Measurements from ENCODE around the gene RAB11A.
"Not testable (repeated sequence)": the region's sequence is repeated elsewhere in the genome, so short reads cannot be mapped to it uniquely, and the experiment has no call there.

Gene RAB11A

GRCh38 chr15:65863106-65863505 lies 6.2 kb upstream of the RAB11A start:
- peaks cover 4% of the 10 kb centered on the region for H3K4me1 ChIP-seq (ENCODE audit: insufficient read depth, low read length, poor library complexity, severe bottlenecking)
- H2AFZ ChIP-seq (ENCODE audit: low read length), result peak overlapping the region; percentile 76
- H3K79me2 ChIP-seq (ENCODE audit: insufficient read depth, low read length), result no peaks in the 10 kb centered on the region
- no peaks in the 10 kb centered on the region for H3K9me2 ChIP-seq (replicated peaks; ENCODE audit: low read depth, low read length)
- peak overlapping the region; percentile 54 for H3K4me3 ChIP-seq (ENCODE audit: low read length, poor library complexity, severe bottlenecking)
- H3K9me3 ChIP-seq (ENCODE audit: insufficient read depth, low read depth, low read length), result no peaks in the 10 kb centered on the region
- no peak overlapping the region for H3K9ac ChIP-seq (ENCODE audit: low read depth, low read length, poor library complexity, severe bottlenecking)
- H3K4me2 ChIP-seq (ENCODE audit: low read depth, low read length, poor library complexity, severe bottlenecking), result peak overlapping the region; percentile 72
- no peaks in the 10 kb centered on the region for H4K20me1 ChIP-seq (ENCODE audit: insufficient read depth, low read length, poor library complexity, severe bottlenecking)
- H3K27me3 ChIP-seq (ENCODE audit: insufficient read depth, low read length, poor library complexity, severe bottlenecking), result no peaks in the 10 kb centered on the region
- TF ChIP-seq EZH2phosphoT487 (IDR thresholded peaks at IDR 0.05; ENCODE audit: borderline replicate concordance) (no peak), CTCF (conservative IDR thresholded peaks at IDR 0.05; ENCODE audit: low read length) (no peak)
- H3F3A ChIP-seq (ENCODE audit: low read depth), result no peaks in the 10 kb centered on the region
- H3K36me3 ChIP-seq (ENCODE audit: insufficient read depth, low read length), result no peaks in the 10 kb centered on the region

- no peaks in the 10 kb centered on the region for H3K9me2 ChIP-seq (replicated peaks; ENCODE audit: low read depth, low read length)
Measured at GRCh38 chr15:65867244-65867643, 2.0 kb upstream of the RAB11A start.

GRCh38 chr15:65867933-65868332 lies 1.4 kb upstream of the RAB11A start:
- H3K79me2 ChIP-seq (ENCODE audit: insufficient read depth, low read length), result peaks cover 35% of the 10 kb centered on the region
- not testable (repeated sequence) for H3F3A ChIP-seq (ENCODE audit: low read depth); H3K9me2 ChIP-seq (replicated peaks; ENCODE audit: low read depth, low read length); H3K4me2 ChIP-seq (ENCODE audit: low read depth, low read length, poor library complexity, severe bottlenecking); H3K9ac ChIP-seq (ENCODE audit: low read depth, low read length, poor library complexity, severe bottlenecking); H3K27me3 ChIP-seq (ENCODE audit: insufficient read depth, low read length, poor library complexity, severe bottlenecking); H2AFZ ChIP-seq (ENCODE audit: low read length); H3K36me3 ChIP-seq (ENCODE audit: insufficient read depth, low read length); H3K4me3 ChIP-seq (ENCODE audit: low read length, poor library complexity, severe bottlenecking); H3K9me3 ChIP-seq (ENCODE audit: insufficient read depth, low read depth, low read length)
- peaks cover 30% of the 10 kb centered on the region for H4K20me1 ChIP-seq (ENCODE audit: insufficient read depth, low read length, poor library complexity, severe bottlenecking)
- peaks cover 19% of the 10 kb centered on the region for H3K4me1 ChIP-seq (ENCODE audit: insufficient read depth, low read length, poor library complexity, severe bottlenecking)

More at GRCh38 chr15:65867244-65867643, 2.0 kb upstream of the RAB11A start:
- peaks cover 15% of the 10 kb centered on the region for H3K4me1 ChIP-seq (ENCODE audit: insufficient read depth, low read length, poor library complexity, severe bottlenecking)
- H3K9ac ChIP-seq (ENCODE audit: low read depth, low read length, poor library complexity, severe bottlenecking), result no peak overlapping the region
- no peak overlapping the region for H3K4me2 ChIP-seq (ENCODE audit: low read depth, low read length, poor library complexity, severe bottlenecking)
- H3K4me3 ChIP-seq (ENCODE audit: low read length, poor library complexity, severe bottlenecking), result no peak overlapping the region
- H3K79me2 ChIP-seq (ENCODE audit: insufficient read depth, low read length), result peaks cover 28% of the 10 kb centered on the region
- no peaks in the 10 kb centered on the region for H3K27me3 ChIP-seq (ENCODE audit: insufficient read depth, low read length, poor library complexity, severe bottlenecking)
- H3K9me3 ChIP-seq (ENCODE audit: insufficient read depth, low read depth, low read length), result no peaks in the 10 kb centered on the region
- TF ChIP-seq CTCF (conservative IDR thresholded peaks at IDR 0.05; ENCODE audit: low read length) (no peak), EZH2phosphoT487 (IDR thresholded peaks at IDR 0.05; ENCODE audit: borderline replicate concordance) (no peak)
- peaks cover 24% of the 10 kb centered on the region for H4K20me1 ChIP-seq (ENCODE audit: insufficient read depth, low read length, poor library complexity, severe bottlenecking)
- no peaks in the 10 kb centered on the region for H3F3A ChIP-seq (ENCODE audit: low read depth)
- H3K36me3 ChIP-seq (ENCODE audit: insufficient read depth, low read length), result no peaks in the 10 kb centered on the region
- no peak overlapping the region for H2AFZ ChIP-seq (ENCODE audit: low read length)

GRCh38 chr15:65868546-65869125 lies 655 bp upstream of the RAB11A start:
- Histone ChIP-seq H3K4me3 (ENCODE audit: low read length, poor library complexity, severe bottlenecking) (peak overlapping the region; percentile 89), H4K20me1 (ENCODE audit: insufficient read depth, low read length, poor library complexity, severe bottlenecking) (peaks cover 37% of the 10 kb centered on the region), H3F3A (ENCODE audit: low read depth) (no peaks in the 10 kb centered on the region), H3K36me3 (ENCODE audit: insufficient read depth, low read length) (no peaks in the 10 kb centered on the region), H3K9me2 (replicated peaks; ENCODE audit: low read depth, low read length) (no peaks in the 10 kb centered on the region), H3K27me3 (ENCODE audit: insufficient read depth, low read length, poor library complexity, severe bottlenecking) (no peaks in the 10 kb centered on the region), H3K4me2 (ENCODE audit: low read depth, low read length, poor library complexity, severe bottlenecking) (peak overlapping the region; percentile 70), H3K9ac (ENCODE audit: low read depth, low read length, poor library complexity, severe bottlenecking) (peak overlapping the region; percentile 89), H3K79me2 (ENCODE audit: insufficient read depth, low read length) (peaks cover 42% of the 10 kb centered on the region), H3K4me1 (ENCODE audit: insufficient read depth, low read length, poor library complexity, severe bottlenecking) (peaks cover 23% of the 10 kb centered on the region), H3K9me3 (ENCODE audit: insufficient read depth, low read depth, low read length) (no peaks in the 10 kb centered on the region), H2AFZ (ENCODE audit: low read length) (no peak overlapping the region)
- no peak for TF ChIP-seq EZH2phosphoT487 (IDR thresholded peaks at IDR 0.05; ENCODE audit: borderline replicate concordance)
- no peak for TF ChIP-seq CTCF (conservative IDR thresholded peaks at IDR 0.05; ENCODE audit: low read length)
